T-helper 1 cell treated with Interleukin-12 subunit alpha and Interleukin-12 subunit beta and Interleukin-4 antibody, amounts not matched to agents 30 ng/mL and 1 ng/mL, for 36 hours (primary cell): ENCODE measurements around the gene ZMYM4. TPM values are rescaled to one million over a fixed set of nuclear protein-coding genes. Genes with fewer than 3 reads are reported as not detected.
"Not testable (repeated sequence)": the region's sequence is repeated elsewhere in the genome, so short reads cannot be mapped to it uniquely, and the experiment has no call there.

Experiments used
- intact Hi-C: fragments of 100-400 bp; cut with micrococcal nuclease; formaldehyde crosslinking; loops from one replicate; pipeline ENCODE4 v1.15.1; 2024
- total RNA-seq: library from RNA; stranded (reverse); gene quantifications from 2 replicates; pipeline ENCODE4 v1.2.3, GENCODE V29; 2022

The ZMYM4 gene
- total RNA-seq, 1 donor from 2014 or later = 34.4 TPM

DNA sequence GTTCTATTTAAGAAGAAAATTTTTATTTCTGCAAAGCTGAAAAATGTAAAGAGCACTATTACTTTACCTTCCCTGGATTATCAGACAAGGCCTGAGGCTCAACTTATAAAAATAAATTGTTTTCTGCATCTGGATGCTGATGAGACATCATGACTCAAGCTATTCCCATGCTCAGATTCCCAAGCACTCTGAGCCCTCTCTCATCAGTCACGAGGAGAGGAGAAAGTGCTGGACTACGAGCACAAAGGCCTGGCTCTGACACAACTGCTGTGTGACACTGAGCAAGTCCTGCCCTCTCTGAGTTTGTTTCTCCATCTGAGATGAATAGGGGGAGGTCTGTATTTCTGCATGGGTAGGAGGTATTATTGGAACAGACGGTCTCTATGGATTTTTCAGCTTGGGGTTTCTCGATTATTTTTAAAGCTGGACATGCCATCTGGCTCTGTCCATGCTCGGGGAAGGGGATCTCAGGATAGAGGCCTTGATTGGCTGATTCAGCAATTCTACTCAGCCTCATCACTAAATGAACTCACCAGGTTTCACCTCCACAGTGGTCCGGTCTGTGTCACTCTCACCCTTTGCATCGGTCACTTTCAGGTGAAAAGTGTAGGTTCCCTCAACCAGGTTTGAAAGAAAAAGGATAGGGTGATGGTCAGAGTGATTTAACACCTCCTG lies 181.0 kb downstream of the ZMYM4 start:
- intact Hi-C loops = loop anchor here (2.0 kb wide), 1 partner anchor 247 kb away; no protein-coding TSS in a partner anchor

DNA sequence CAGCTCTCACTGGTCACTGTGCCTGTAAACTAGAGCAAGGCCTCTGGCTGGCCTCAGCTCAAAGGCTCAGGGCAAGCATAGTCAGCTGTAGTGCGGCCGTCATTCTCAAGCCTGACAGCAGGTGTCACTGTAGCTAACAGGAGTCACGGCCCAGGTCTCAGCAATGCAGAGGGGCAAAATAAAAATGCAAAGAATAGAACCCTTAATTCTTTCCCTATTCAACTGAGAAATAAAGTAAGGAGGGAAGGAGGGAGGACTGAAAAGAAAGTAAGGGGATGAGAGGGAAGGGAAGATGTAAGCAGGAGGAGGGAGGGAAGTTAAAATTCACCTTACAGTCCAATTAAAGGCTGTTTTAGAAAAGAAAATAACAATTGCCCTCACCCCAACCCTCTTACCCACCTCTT lies 182.6 kb downstream of the ZMYM4 start:
- intact Hi-C loops = loop anchor here (1.0 to 2.0 kb wide), 7 partner anchors 55 to 323 kb away; partner anchors contain the start of genes C1orf216, KIAA0319L and NCDN

DNA sequence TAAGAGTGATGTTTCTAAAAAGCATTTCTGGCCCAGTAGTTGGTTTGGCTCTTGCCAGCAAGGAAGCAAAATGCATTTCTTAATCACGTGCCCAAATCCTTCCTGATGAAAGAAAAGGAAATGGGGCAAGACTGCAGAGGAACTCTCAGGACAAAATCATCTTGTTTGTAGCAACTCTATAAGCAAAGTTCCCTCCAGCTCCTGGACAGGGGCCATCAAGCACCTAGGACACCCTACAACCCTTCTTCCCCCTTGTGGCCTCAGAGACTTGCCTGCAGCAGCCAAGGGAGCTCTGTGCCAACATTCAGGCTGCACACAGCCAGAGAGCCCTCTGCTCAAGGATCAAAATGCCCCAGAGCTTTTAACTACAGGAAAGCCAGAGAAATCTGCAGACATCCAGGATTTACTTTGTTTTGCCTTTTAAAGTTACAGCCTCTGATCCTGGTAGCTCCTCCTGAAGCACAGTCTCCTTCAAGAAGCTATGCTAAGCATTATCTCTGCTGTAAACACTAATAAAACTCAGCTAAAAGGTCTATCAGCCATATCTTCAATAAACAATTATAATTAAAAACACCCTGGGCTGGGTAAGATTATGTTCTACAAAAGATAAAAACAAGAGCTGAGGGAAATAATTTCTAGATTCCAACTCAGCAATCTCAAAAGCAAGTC lies 183.7 kb downstream of the ZMYM4 start:
- intact Hi-C loops = no loop called here

DNA sequence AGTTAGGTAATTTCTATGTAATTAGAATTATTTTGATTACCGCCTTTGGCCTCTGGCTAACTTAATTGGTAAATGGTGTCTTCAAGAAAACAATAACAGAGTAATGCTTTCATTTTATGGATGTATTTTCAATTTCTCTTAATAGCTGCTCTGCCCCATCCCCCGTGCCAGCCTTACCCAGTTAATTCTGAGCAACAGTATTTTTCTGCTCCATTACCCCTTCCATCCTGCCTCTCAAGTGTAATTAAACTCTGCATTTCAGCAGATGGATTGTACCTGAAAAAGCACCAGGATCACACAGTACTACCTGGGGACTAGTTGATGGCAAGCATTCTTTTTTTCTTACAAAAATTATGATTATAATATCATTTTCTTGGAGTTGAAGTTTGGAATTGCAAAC lies 184.5 kb downstream of the ZMYM4 start:
- intact Hi-C loops = no loop called here

DNA sequence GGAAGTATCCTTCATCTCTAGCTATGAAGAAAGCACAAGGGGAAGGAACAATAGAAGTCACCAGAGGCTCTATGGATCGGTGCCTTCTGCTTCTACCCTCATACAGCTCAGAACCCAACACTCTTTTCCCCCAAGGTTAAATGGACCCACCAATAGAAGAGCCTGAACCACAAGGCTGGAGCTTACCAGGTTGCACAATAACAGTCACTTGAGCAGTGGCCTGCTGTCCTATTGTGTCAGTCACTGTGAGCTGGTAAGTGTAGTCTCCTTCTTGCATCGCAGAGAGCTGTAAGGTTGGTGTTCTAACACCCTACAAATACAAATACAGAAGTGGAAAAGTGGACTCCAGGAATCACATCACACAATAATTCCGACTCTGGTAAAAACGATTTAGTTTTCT lies 185.7 kb downstream of the ZMYM4 start:
- intact Hi-C loops = no loop called here

DNA sequence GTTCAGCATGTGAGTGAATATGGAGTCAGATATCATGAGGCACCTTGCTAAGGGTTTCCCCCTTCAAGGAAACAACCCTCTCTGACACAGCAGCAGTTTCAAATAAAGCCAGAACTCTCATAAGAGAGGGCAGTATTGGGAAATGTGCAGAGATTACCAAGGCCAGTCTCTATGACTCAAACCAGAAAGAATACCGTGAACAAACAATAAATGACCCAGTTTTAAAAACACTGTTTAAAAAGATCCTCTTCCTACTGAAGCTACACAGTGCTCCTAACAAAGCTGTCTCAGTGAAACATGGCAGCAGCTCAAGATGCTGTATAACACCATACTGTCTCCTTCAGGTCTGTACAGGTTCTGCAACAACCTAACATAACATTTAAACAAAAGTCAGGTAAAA lies 186.1 kb downstream of the ZMYM4 start:
- intact Hi-C loops = no loop called here

DNA sequence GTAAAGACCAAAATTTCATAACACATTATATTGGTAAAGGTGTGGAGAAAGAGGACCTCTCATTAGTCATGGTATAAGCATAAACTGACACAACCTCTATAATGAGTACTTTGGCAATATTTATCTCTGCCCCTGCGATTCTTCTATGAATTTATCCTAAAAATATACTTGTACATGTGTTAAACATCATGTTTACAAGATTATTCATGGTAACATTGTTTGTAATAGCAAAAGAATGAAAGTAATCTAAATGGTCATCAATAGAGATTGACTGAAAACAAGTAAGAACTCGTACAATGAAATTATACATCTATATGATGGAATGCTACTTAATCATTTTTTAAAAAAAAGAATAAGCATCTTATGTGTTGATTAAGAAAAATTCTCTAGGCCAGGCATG lies 192.3 kb downstream of the ZMYM4 start:
- intact Hi-C loops = no loop called here

DNA sequence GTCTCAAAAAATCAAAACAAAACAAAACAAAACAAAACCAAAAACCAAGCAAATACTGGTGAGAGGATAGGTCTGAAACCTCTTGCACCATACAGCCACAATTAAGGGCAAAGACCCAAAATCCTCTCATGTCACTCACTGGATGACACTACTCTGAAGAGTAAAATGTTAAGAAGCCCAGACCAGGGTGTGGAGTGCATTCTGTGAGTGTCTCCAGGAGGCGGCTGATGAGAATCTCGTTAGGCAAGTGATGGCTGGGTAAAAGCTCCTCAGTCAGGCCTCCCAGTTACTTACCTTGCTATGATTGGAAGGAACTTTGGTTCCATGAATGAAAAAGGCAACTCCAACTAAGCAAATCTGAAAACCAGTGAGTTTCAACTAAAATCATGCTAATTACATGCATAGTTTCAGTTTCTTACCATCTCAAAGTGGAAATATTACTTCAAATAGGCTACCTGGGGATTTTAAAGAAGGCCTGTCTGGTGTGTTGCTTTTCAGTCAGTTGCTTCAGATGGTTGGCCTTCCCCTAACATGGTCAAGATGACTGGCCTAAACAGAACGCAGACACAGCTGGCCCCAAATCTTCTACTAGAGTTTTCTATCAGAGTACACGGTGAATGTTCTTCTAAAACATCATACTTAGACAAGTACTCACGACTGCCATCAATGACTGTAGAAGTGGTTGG lies 193.6 kb downstream of the ZMYM4 start:
- intact Hi-C loops = no loop called here

DNA sequence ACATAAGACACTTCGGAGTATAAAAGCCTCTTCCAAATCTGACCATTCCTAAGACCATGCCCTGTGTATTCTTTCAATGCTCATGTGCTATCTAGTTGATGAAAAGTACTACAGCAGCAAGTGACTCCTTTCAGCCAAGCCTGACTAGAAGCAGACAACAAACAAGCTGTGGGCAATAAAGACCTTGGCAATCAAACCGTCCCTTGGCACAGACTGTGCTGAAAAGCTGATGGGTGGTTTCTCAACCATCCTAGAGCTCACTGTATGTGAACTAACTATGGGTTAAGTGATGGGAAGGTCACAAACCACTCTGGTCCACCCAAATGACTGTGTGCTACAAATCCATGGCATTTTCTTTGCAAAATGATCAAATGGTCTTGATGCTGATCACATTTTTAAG lies 194.7 kb downstream of the ZMYM4 start:
- intact Hi-C loops = no loop called here

DNA sequence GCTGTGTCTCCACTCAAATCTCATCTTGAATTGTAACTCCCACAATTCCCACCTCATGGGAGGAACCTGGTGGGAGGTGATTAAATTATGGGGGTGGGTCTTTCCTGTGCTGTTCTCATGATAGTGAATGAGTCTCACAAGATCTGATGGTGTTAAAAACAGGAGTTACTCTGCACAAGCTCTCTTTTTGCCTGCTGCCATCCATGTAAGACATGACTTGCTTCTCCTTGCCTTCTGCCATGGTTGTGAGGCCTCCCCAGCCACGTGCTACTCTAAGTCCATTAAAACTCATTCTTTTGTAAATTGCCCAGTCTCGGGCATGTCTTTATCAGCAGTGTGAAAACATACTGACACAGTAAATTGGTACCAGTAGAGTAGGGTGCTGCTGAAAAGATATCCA lies 195.2 kb downstream of the ZMYM4 start:
- intact Hi-C loops = not testable (repeated sequence)

DNA sequence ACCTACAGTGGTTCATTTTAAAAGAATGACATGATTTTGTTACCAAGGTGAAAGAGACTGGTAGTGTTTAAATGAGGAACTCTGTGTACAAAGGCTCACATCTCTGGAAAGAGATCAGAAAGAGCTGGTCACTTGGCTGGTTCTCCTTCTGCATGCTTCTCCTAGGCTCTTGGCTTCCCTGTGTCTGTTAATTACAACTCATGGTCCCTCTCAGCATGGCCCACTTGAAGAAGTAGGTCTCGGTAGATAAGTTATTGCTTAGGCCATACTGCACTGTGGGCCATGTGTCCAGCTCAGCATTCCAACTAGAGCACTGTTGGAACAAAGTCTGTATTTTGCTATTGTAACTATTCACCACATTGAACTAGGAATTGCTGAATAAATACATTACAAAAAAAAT lies 197.6 kb downstream of the ZMYM4 start:
- intact Hi-C loops = no loop called here

DNA sequence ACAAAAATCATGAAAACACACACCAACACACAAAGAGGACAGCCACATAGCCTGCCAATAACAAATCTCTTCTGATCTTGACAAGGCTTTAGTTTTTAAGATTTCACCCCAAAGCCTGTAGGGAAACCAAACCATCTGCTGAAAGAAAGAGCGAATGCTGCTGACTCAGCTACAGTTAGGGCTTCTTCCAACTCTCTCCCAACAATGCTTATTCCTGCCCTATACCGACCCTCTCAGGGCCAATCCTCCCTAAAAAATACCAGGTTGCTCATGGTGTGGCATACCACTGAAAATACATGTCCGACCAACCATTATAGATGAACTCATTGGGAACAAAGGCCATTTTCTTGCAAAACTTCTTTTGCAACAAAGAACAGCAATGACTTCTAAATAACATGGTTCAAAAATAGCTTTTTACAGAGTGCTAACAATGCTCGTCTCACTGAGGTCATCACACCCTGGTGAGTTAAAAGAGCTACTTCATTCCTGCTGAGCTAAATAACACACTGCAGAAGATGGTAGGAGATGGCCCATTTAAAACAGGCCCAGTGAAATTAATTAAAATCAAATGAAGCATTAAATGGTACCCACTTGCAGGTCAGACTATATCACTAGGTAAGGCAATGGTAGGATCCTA lies 202.6 kb downstream of the ZMYM4 start:
- intact Hi-C loops = no loop called here

Other genes with a start within 250 kb of the ZMYM4 start
- gene ZMYM6, start 236.8 kb upstream of the ZMYM4 start, total RNA-seq = 28.0 and 33.0 TPM in 2 replicates
- 11.9 and 12.9 TPM in 2 replicates for gene ZMYM1, start 189.3 kb upstream of the ZMYM4 start, total RNA-seq
- gene SFPQ, start 75.6 kb upstream of the ZMYM4 start, total RNA-seq = 357 and 362 TPM in 2 replicates